WTC11 (cell line): ENCODE measurements around the gene CHAMP1. TPM values are rescaled to one million over a fixed set of nuclear protein-coding genes. Genes with fewer than 3 reads are reported as not detected.
"Not testable (repeated sequence)": the region's sequence is repeated elsewhere in the genome, so short reads cannot be mapped to it uniquely, and the experiment has no call there.

Experiments
- ATAC-seq: fragments of 200-7000 bp; cut with Tn5 transposase; 2 replicates; pipeline ENCODE4 v1.10.0; 2021; ENCODE audit warnings: mild to moderate bottlenecking, moderate library complexity
- CTCF ChIA-PET: fragments of 300-600 bp; sonication (Branson Sonifier 250); formaldehyde crosslinking; loops from one replicate; lab custom pipeline; 2021; ENCODE audit warnings: antibody characterized with exemption; lab: Charles Lee
- POLR2A ChIA-PET: fragments of 350-600 bp; sonication (Branson Sonifier 250); formaldehyde crosslinking; loops from one replicate; lab custom pipeline; 2021; ENCODE audit warnings: antibody characterized with exemption; lab: Charles Lee
- DNase-seq: peaks from one replicate; pipeline ENCODE4 v3.0.0; 2021; ENCODE audit warnings: low spot score
- H3K27ac Mint-ChIP-seq: 2 replicates; pipeline ENCODE4 v1.8.0; 2021; ENCODE audit warnings: mixed read lengths
- H3K27me3 Mint-ChIP-seq: 2 replicates; pipeline ENCODE4 v1.8.0; 2021; ENCODE audit warnings: low read depth, mild to moderate bottlenecking, moderate library complexity, mixed read lengths
- H3K36me3 Mint-ChIP-seq: 2 replicates; pipeline ENCODE4 v1.8.0; 2021; ENCODE audit warnings: mixed read lengths
- H3K4me1 Mint-ChIP-seq: 2 replicates; pipeline ENCODE4 v1.8.0; 2022; ENCODE audit warnings: mixed read lengths
- H3K4me3 Mint-ChIP-seq: 2 replicates; pipeline ENCODE4 v1.8.0; 2021; ENCODE audit warnings: mild to moderate bottlenecking, moderate library complexity, mixed read lengths
- H3K9me3 Mint-ChIP-seq: 2 replicates; pipeline ENCODE4 v1.8.0; 2021; ENCODE audit warnings: mixed read lengths
- CREB1 ChIP-seq: sonication (generic); formaldehyde crosslinking; IDR thresholded peaks from 2 replicates; pipeline ENCODE4 v1.8.0; 2023; ENCODE audit warnings: mild to moderate bottlenecking, missing genetic modification reagents
- ESRRA ChIP-seq: sonication (generic); formaldehyde crosslinking; IDR thresholded peaks from 2 replicates; pipeline ENCODE4 v1.8.1; 2022; ENCODE audit warnings: mild to moderate bottlenecking, missing genetic modification reagents, borderline replicate concordance
- ETV6 ChIP-seq: sonication (generic); formaldehyde crosslinking; IDR thresholded peaks from 2 replicates; pipeline ENCODE4 v1.8.1; 2022; ENCODE audit warnings: mild to moderate bottlenecking, missing genetic modification reagents
- FOXK1 ChIP-seq: sonication (generic); formaldehyde crosslinking; IDR thresholded peaks from 2 replicates; pipeline ENCODE4 v1.8.0; 2022; ENCODE audit warnings: mild to moderate bottlenecking, moderate library complexity, missing genetic modification reagents
- HMGXB4 ChIP-seq: sonication (generic); formaldehyde crosslinking; IDR thresholded peaks from 2 replicates; pipeline ENCODE4 v1.8.1; 2023; ENCODE audit warnings: mild to moderate bottlenecking, moderate library complexity, missing genetic modification reagents
- JAZF1 ChIP-seq: fragments of 250-450 bp; sonication (Bioruptor Pico); IDR thresholded peaks from 2 replicates; pipeline ENCODE4 v1.9.0; 2021; ENCODE audit warnings: moderate library complexity, mild to moderate bottlenecking, inconsistent platforms
- NFYB ChIP-seq: sonication (generic); formaldehyde crosslinking; conservative IDR thresholded peaks from 2 replicates; pipeline ENCODE4 v1.8.0; 2022; ENCODE audit warnings: low read depth, missing genetic modification reagents
- NR2C2 ChIP-seq: sonication (generic); formaldehyde crosslinking; IDR thresholded peaks from 2 replicates; pipeline ENCODE4 v1.8.0; 2022; ENCODE audit warnings: mild to moderate bottlenecking, missing genetic modification reagents
- PRDM15 ChIP-seq: sonication (generic); formaldehyde crosslinking; IDR thresholded peaks from 2 replicates; pipeline ENCODE4 v1.8.0; 2022; ENCODE audit warnings: missing genetic modification reagents
- RORB ChIP-seq: fragments of 250-450 bp; sonication (Bioruptor Pico); IDR thresholded peaks from 2 replicates; pipeline ENCODE4 v1.9.0; 2021; ENCODE audit warnings: mild to moderate bottlenecking
- SMAD4 ChIP-seq: sonication (generic); formaldehyde crosslinking; IDR thresholded peaks from 2 replicates; pipeline ENCODE4 v1.8.0; 2022; ENCODE audit warnings: mild to moderate bottlenecking, missing genetic modification reagents
- TEAD4 ChIP-seq: sonication (generic); formaldehyde crosslinking; IDR thresholded peaks from 2 replicates; pipeline ENCODE4 v1.8.0; 2022; ENCODE audit warnings: mild to moderate bottlenecking, missing genetic modification reagents
- total RNA-seq: library from RNA; stranded (reverse); gene quantifications from 3 replicates; pipeline ENCODE4 v1.2.3, GENCODE V29; 2021
- TF ChIP-seq, protein P1 (sequence below): sonication (generic); formaldehyde crosslinking; IDR thresholded peaks from 2 replicates; pipeline ENCODE4 v1.8.1; 2022; ENCODE audit warnings: low read depth, missing genetic modification reagents, borderline replicate concordance
- TF ChIP-seq, protein P2 (sequence below): sonication (generic); formaldehyde crosslinking; IDR thresholded peaks from 2 replicates; pipeline ENCODE4 v1.8.0; 2022; ENCODE audit warnings: mild to moderate bottlenecking, missing genetic modification reagents
- TF ChIP-seq, protein P3 (sequence below): fragments of 200-600 bp; IDR thresholded peaks from 2 replicates; pipeline ENCODE4 v1.8.0; 2022; ENCODE audit warnings: antibody characterized with exemption

Gene CHAMP1
- total RNA-seq, 1 experiment from 2014 or later: 31.7 TPM

GRCh38 chr13:114330086-114330485 is 15.8 kb downstream of the CHAMP1 start:
- no peak overlapping the region for H3K27ac Mint-ChIP-seq
- ATAC-seq (no peak), DNase-seq (no peak)
- H3K9me3 Mint-ChIP-seq: no peaks in the 10 kb centered on the region
- H3K4me1 Mint-ChIP-seq: peaks cover 21% of the 10 kb centered on the region
- CTCF ChIA-PET: no interaction called here
- peaks cover 16% of the 10 kb centered on the region for H3K36me3 Mint-ChIP-seq
- TF ChIP-seq PRDM15 (CRISPR knock-in tag) (no peak), NFYB (CRISPR knock-in tag) (no peak), NR2C2 (no peak), HMGXB4 (CRISPR knock-in tag) (no peak), ESRRA (no peak), ETV6 (CRISPR knock-in tag) (no peak), SMAD4 (CRISPR knock-in tag) (no peak), FOXK1 (no peak), TEAD4 (CRISPR knock-in tag) (no peak), JAZF1 (CRISPR knock-in tag) (no peak), RORB (CRISPR knock-in tag) (no peak), CREB1 (CRISPR knock-in tag) (no peak)
- TF ChIP-seq, protein P1, sequence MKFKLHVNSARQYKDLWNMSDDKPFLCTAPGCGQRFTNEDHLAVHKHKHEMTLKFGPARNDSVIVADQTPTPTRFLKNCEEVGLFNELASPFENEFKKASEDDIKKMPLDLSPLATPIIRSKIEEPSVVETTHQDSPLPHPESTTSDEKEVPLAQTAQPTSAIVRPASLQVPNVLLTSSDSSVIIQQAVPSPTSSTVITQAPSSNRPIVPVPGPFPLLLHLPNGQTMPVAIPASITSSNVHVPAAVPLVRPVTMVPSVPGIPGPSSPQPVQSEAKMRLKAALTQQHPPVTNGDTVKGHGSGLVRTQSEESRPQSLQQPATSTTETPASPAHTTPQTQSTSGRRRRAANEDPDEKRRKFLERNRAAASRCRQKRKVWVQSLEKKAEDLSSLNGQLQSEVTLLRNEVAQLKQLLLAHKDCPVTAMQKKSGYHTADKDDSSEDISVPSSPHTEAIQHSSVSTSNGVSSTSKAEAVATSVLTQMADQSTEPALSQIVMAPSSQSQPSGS (CRISPR knock-in tag): no peak
- TF ChIP-seq, protein P2, sequence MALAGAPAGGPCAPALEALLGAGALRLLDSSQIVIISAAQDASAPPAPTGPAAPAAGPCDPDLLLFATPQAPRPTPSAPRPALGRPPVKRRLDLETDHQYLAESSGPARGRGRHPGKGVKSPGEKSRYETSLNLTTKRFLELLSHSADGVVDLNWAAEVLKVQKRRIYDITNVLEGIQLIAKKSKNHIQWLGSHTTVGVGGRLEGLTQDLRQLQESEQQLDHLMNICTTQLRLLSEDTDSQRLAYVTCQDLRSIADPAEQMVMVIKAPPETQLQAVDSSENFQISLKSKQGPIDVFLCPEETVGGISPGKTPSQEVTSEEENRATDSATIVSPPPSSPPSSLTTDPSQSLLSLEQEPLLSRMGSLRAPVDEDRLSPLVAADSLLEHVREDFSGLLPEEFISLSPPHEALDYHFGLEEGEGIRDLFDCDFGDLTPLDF (CRISPR knock-in tag): no peak
- TF ChIP-seq, protein P3, sequence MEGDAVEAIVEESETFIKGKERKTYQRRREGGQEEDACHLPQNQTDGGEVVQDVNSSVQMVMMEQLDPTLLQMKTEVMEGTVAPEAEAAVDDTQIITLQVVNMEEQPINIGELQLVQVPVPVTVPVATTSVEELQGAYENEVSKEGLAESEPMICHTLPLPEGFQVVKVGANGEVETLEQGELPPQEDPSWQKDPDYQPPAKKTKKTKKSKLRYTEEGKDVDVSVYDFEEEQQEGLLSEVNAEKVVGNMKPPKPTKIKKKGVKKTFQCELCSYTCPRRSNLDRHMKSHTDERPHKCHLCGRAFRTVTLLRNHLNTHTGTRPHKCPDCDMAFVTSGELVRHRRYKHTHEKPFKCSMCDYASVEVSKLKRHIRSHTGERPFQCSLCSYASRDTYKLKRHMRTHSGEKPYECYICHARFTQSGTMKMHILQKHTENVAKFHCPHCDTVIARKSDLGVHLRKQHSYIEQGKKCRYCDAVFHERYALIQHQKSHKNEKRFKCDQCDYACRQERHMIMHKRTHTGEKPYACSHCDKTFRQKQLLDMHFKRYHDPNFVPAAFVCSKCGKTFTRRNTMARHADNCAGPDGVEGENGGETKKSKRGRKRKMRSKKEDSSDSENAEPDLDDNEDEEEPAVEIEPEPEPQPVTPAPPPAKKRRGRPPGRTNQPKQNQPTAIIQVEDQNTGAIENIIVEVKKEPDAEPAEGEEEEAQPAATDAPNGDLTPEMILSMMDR: no peak
- TF ChIP-seq, all 79 proteins: peak for 0
- Mint-ChIP-seq H3K27me3 (no peaks in the 10 kb centered on the region), H3K4me3 (no peak overlapping the region)
- POLR2A ChIA-PET: no interaction called here

GRCh38 chr13:114333881-114334280 is 19.6 kb downstream of the CHAMP1 start:
- peaks cover 19% of the 10 kb centered on the region for H3K4me1 Mint-ChIP-seq
- H3K9me3 Mint-ChIP-seq, POLR2A ChIA-PET, H3K27ac Mint-ChIP-seq, CTCF ChIA-PET, ATAC-seq, H3K27me3 Mint-ChIP-seq, H3K36me3 Mint-ChIP-seq, H3K4me3 Mint-ChIP-seq, DNase-seq: not testable (repeated sequence)
